ENCODE data around the gene KCNIP4.

KCNIP4 gene

GRCh38 chr4:21307709-21308108, 640.9 kb downstream of the KCNIP4 start:
- Histone ChIP-seq H3K9me3 (ENCODE audit: control insufficient read depth in 2 of 2, low read length in 2 of 2) (no peaks in the 10 kb centered on the region), H3K27ac (ENCODE audit: low read length) (no peak overlapping the region), H3K4me3 (ENCODE audit: low read length in 2 of 2) (no peak overlapping the region), H3K9ac (ENCODE audit: low read length in 2 of 2) (no peak overlapping the region), H3K36me3 (ENCODE audit: control insufficient read depth in 2 of 2, insufficient read depth in 2 of 2, low read length in 2 of 2) (no peaks in the 10 kb centered on the region), H3K27me3 (ENCODE audit: control insufficient read depth in 1 of 2, insufficient read depth in 2 of 2, low read length in 2 of 2) (peaks cover 0 to 8% of the 10 kb centered on the region in 2 donors), H3K4me1 (ENCODE audit: control insufficient read depth, insufficient read depth, low read length) (no peaks in the 10 kb centered on the region)

- no peak overlapping the region for H3K27ac ChIP-seq (ENCODE audit: low read length)
- no peak overlapping the region for H3K4me3 ChIP-seq (ENCODE audit: low read length in 2 of 2)
- H3K9ac ChIP-seq (ENCODE audit: low read length in 2 of 2) = no peak overlapping the region
- no peaks in the 10 kb centered on the region for H3K36me3 ChIP-seq (ENCODE audit: control insufficient read depth in 2 of 2, insufficient read depth in 2 of 2, low read length in 2 of 2)
- H3K9me3 ChIP-seq (ENCODE audit: control insufficient read depth in 2 of 2, low read length in 2 of 2) = no peaks in the 10 kb centered on the region
- peaks cover 0 to 8% of the 10 kb centered on the region in 2 donors for H3K27me3 ChIP-seq (ENCODE audit: control insufficient read depth in 1 of 2, insufficient read depth in 2 of 2, low read length in 2 of 2)
- no peaks in the 10 kb centered on the region for H3K4me1 ChIP-seq (ENCODE audit: control insufficient read depth, insufficient read depth, low read length)
These were observed 644.1 kb downstream of the KCNIP4 start for GRCh38 chr4:21304540-21304887.

DNA sequence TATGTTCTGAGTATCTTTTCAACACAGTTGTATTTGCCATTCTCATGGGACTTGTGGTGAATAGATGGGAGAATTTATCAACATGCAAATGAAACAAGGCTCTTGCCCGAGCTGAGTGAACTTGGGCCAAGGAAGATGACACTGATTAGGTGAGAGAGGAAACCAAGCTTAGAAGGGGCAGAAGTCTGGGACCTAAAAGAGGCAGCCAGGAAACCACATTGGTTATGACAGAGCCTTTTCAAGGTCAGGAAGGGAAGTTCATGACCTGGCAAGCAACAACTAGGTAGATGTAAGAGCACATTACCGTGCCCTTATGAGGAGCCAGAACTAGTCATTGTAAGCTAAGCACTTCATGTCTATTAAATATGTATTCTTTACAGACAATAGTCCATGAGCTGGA, 658.0 kb downstream of the KCNIP4 start:
- H3K9ac ChIP-seq (ENCODE audit: low read length in 2 of 2) = no peak overlapping the region
- H3K4me1 ChIP-seq (ENCODE audit: control insufficient read depth, insufficient read depth, low read length) = no peaks in the 10 kb centered on the region

GRCh38 chr4:21276046-21276445, 672.5 kb downstream of the KCNIP4 start:
- H3K9me3 ChIP-seq (ENCODE audit: control insufficient read depth in 2 of 2, low read length in 2 of 2) = no peaks in the 10 kb centered on the region
- no peaks in the 10 kb centered on the region for H3K4me1 ChIP-seq (ENCODE audit: control insufficient read depth, insufficient read depth, low read length)
- H3K27ac ChIP-seq (ENCODE audit: low read length) = no peak overlapping the region
- H3K4me3 ChIP-seq (ENCODE audit: low read length in 2 of 2) = no peak overlapping the region
- H3K27me3 ChIP-seq (ENCODE audit: control insufficient read depth in 1 of 2, insufficient read depth in 2 of 2, low read length in 2 of 2) = no peaks in the 10 kb centered on the region
- H3K9ac ChIP-seq (ENCODE audit: low read length in 2 of 2) = no peak overlapping the region
- no peaks in the 10 kb centered on the region for H3K36me3 ChIP-seq (ENCODE audit: control insufficient read depth in 2 of 2, insufficient read depth in 2 of 2, low read length in 2 of 2)

More for the DNA sequence above, 658.0 kb downstream of the KCNIP4 start:
- H3K4me3 ChIP-seq (ENCODE audit: low read length in 2 of 2) = no peak overlapping the region
- no peak overlapping the region for H3K27ac ChIP-seq (ENCODE audit: low read length)
- H3K36me3 ChIP-seq (ENCODE audit: control insufficient read depth in 2 of 2, insufficient read depth in 2 of 2, low read length in 2 of 2) = no peaks in the 10 kb centered on the region
- H3K9me3 ChIP-seq (ENCODE audit: control insufficient read depth in 2 of 2, low read length in 2 of 2) = no peaks in the 10 kb centered on the region
- H3K27me3 ChIP-seq (ENCODE audit: control insufficient read depth in 1 of 2, insufficient read depth in 2 of 2, low read length in 2 of 2) = no peaks in the 10 kb centered on the region

- H3K36me3 ChIP-seq (ENCODE audit: control insufficient read depth in 2 of 2, insufficient read depth in 2 of 2, low read length in 2 of 2) = no peaks in the 10 kb centered on the region
- no peaks in the 10 kb centered on the region for H3K9me3 ChIP-seq (ENCODE audit: control insufficient read depth in 2 of 2, low read length in 2 of 2)
- no peaks in the 10 kb centered on the region for H3K27me3 ChIP-seq (ENCODE audit: control insufficient read depth in 1 of 2, insufficient read depth in 2 of 2, low read length in 2 of 2)
- H3K4me3 ChIP-seq (ENCODE audit: low read length in 2 of 2) = no peak overlapping the region
- no peak overlapping the region for H3K27ac ChIP-seq (ENCODE audit: low read length)
- no peak overlapping the region for H3K9ac ChIP-seq (ENCODE audit: low read length in 2 of 2)
- H3K4me1 ChIP-seq (ENCODE audit: control insufficient read depth, insufficient read depth, low read length) = no peaks in the 10 kb centered on the region
These were observed 677.0 kb downstream of the KCNIP4 start for GRCh38 chr4:21271439-21272052.

GRCh38 chr4:21248331-21248730, 700.2 kb downstream of the KCNIP4 start:
- H3K9ac ChIP-seq (ENCODE audit: low read length in 2 of 2) = no peak overlapping the region
- H3K4me3 ChIP-seq (ENCODE audit: low read length in 2 of 2) = no peak overlapping the region
- no peaks in the 10 kb centered on the region for H3K4me1 ChIP-seq (ENCODE audit: control insufficient read depth, insufficient read depth, low read length)

DNA sequence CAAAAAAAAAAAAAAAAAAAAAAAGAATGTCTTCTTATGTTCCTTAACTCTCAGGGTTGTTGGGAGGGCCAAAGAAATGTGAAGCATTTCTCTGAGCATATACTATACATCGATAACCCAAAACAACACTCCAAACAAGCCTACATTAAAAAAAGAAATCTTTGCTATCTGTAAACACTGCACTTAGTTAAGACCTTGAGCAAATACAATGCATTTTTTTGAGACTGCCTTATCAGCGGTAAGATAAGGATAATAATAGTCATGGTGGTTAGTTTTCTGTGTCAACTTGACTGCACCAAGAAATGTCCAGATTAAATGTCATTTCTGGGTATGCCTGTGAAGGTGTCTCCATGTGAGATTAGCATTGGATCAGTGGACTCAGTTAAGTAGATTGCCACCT, 706.4 kb downstream of the KCNIP4 start:
- no peak overlapping the region for H3K4me3 ChIP-seq (ENCODE audit: low read length in 2 of 2)
- no peaks in the 10 kb centered on the region for H3K9me3 ChIP-seq (ENCODE audit: control insufficient read depth in 2 of 2, low read length in 2 of 2)
- H3K36me3 ChIP-seq (ENCODE audit: control insufficient read depth in 2 of 2, insufficient read depth in 2 of 2, low read length in 2 of 2) = no peaks in the 10 kb centered on the region
- no peaks in the 10 kb centered on the region for H3K4me1 ChIP-seq (ENCODE audit: control insufficient read depth, insufficient read depth, low read length)
- H3K9ac ChIP-seq (ENCODE audit: low read length in 2 of 2) = no peak overlapping the region
- H3K27ac ChIP-seq (ENCODE audit: low read length) = no peak overlapping the region
- H3K27me3 ChIP-seq (ENCODE audit: control insufficient read depth in 1 of 2, insufficient read depth in 2 of 2, low read length in 2 of 2) = no peaks in the 10 kb centered on the region

More at GRCh38 chr4:21248331-21248730, 700.2 kb downstream of the KCNIP4 start:
- no peaks in the 10 kb centered on the region for H3K36me3 ChIP-seq (ENCODE audit: control insufficient read depth in 2 of 2, insufficient read depth in 2 of 2, low read length in 2 of 2)
- no peaks in the 10 kb centered on the region for H3K9me3 ChIP-seq (ENCODE audit: control insufficient read depth in 2 of 2, low read length in 2 of 2)
- no peak overlapping the region for H3K27ac ChIP-seq (ENCODE audit: low read length)
- no peaks in the 10 kb centered on the region for H3K27me3 ChIP-seq (ENCODE audit: control insufficient read depth in 1 of 2, insufficient read depth in 2 of 2, low read length in 2 of 2)

DNA sequence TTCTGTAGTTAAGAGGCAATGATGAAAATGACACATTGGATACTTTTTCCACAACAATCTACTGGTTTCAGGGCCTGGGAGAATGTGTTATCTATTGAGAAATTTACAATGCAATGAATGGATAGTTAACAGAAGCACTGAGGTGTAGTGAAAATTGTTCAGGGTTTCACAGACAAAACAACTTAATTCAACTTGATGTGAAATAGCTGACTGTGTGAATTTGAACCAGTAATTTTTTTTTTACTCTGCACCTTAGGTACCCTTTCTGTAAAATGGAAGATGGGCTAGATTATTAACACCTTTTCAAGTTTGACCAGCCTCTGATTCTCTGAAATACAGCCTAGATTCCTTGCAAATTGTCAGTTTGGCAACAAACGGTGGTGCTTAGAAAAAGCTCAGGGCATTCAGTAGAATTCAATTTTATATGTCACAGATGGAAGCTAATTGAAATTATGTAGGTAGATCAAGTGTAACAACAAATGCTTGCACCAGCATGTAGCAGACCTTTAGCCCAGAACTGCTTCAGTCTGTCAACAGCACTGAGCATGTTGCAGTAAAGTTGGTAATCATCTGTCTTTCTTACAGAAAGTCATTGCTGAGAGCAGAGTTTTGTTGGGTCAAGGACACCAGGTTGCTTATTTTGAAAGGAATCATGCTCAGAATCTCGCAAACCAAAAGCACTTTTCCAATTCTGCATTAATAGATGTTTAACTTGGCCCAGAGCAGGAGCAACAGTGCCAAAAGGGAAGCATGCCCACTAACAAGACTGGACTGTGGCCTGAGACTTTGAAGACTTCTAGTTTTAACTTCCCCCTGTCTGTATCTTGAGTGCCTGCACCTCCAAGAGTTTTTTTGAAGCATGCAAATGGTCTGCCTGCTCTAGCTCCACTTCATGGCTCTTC, 721.7 kb downstream of the KCNIP4 start:
- no peaks in the 10 kb centered on the region for H3K36me3 ChIP-seq (ENCODE audit: control insufficient read depth in 2 of 2, insufficient read depth in 2 of 2, low read length in 2 of 2)
- no peak overlapping the region for H3K27ac ChIP-seq (ENCODE audit: low read length)
- peaks cover 0 to 3% of the 10 kb centered on the region in 2 donors for H3K9me3 ChIP-seq (ENCODE audit: control insufficient read depth in 2 of 2, low read length in 2 of 2)
- no peaks in the 10 kb centered on the region for H3K4me1 ChIP-seq (ENCODE audit: control insufficient read depth, insufficient read depth, low read length)
- H3K9ac ChIP-seq (ENCODE audit: low read length in 2 of 2) = no peak overlapping the region
- no peaks in the 10 kb centered on the region for H3K27me3 ChIP-seq (ENCODE audit: control insufficient read depth in 1 of 2, insufficient read depth in 2 of 2, low read length in 2 of 2)
- no peak overlapping the region for H3K4me3 ChIP-seq (ENCODE audit: low read length in 2 of 2)

GRCh38 chr4:21211846-21212245, 736.7 kb downstream of the KCNIP4 start:
- Histone ChIP-seq H3K9ac (ENCODE audit: low read length in 2 of 2) (no peak overlapping the region), H3K4me3 (ENCODE audit: low read length in 2 of 2) (no peak overlapping the region), H3K27ac (ENCODE audit: low read length) (no peak overlapping the region), H3K9me3 (ENCODE audit: control insufficient read depth in 2 of 2, low read length in 2 of 2) (no peaks in the 10 kb centered on the region), H3K27me3 (ENCODE audit: control insufficient read depth in 1 of 2, insufficient read depth in 2 of 2, low read length in 2 of 2) (no peaks in the 10 kb centered on the region), H3K4me1 (ENCODE audit: control insufficient read depth, insufficient read depth, low read length) (no peaks in the 10 kb centered on the region), H3K36me3 (ENCODE audit: control insufficient read depth in 2 of 2, insufficient read depth in 2 of 2, low read length in 2 of 2) (no peaks in the 10 kb centered on the region)

- Histone ChIP-seq H3K4me3 (ENCODE audit: low read length in 2 of 2) (no peak overlapping the region), H3K4me1 (ENCODE audit: control insufficient read depth, insufficient read depth, low read length) (no peaks in the 10 kb centered on the region), H3K27ac (ENCODE audit: low read length) (no peak overlapping the region), H3K9ac (ENCODE audit: low read length in 2 of 2) (no peak overlapping the region), H3K27me3 (ENCODE audit: control insufficient read depth in 1 of 2, insufficient read depth in 2 of 2, low read length in 2 of 2) (no peaks in the 10 kb centered on the region), H3K9me3 (ENCODE audit: control insufficient read depth in 2 of 2, low read length in 2 of 2) (no peaks in the 10 kb centered on the region), H3K36me3 (ENCODE audit: control insufficient read depth in 2 of 2, insufficient read depth in 2 of 2, low read length in 2 of 2) (no peaks in the 10 kb centered on the region)
These were observed 738.7 kb downstream of the KCNIP4 start for GRCh38 chr4:21209860-21210259.
